ENCODE measurements around the gene IRX4.

- TF ChIP-seq CTCF (IDR thresholded peaks at IDR 0.05 in 8 of 11, conservative IDR thresholded peaks at IDR 0.05 in 3 of 11) (no peak), POLR2AphosphoS5 (IDR thresholded peaks at IDR 0.05) (no peak)
Measured at GRCh38 chr5:1905108-1905507, 22.4 kb upstream of the IRX4 start.

All from spleen (tissue), 7 donors.